Uterus (tissue), 4 donors: ENCODE data around the gene SETBP1. TPM values are rescaled to one million over a fixed set of nuclear protein-coding genes. Genes with fewer than 3 reads are reported as not detected.

ENCODE experiments used
- DNase-seq, 2 donors: peaks; one replicate each; pipeline ENCODE4 v3.0.0-alpha.2; 2019 to 2020
- H3K27ac ChIP-seq, 2 donors: fragments of 200-600 bp; sonication (generic); 1 replicate in 1 of 2; 2 replicates in 1 of 2; pipeline ENCODE4 v1.5.1; 2016 to 2018
- H3K27me3 ChIP-seq, 2 donors: fragments of 200-600 bp; sonication (generic); one replicate each; pipeline ENCODE4 v1.5.1; 2018 to 2019; ENCODE audit warnings: control low read depth in 1 of 2
- H3K36me3 ChIP-seq, 2 donors: fragments of 200-600 bp; sonication (generic); one replicate each; pipeline ENCODE4 v1.5.1; 2019; ENCODE audit warnings: control low read depth in 1 of 2
- H3K4me1 ChIP-seq, 2 donors: fragments of 200-600 bp; sonication (generic); one replicate each; pipeline ENCODE4 v1.5.1; 2018 to 2019; ENCODE audit warnings: control low read depth in 1 of 2
- H3K4me3 ChIP-seq, 2 donors: fragments of 200-600 bp; sonication (generic); 1 replicate in 1 of 2; 2 replicates in 1 of 2; pipeline ENCODE4 v1.5.1; 2018 to 2019; ENCODE audit warnings: mild to moderate bottlenecking in 1 of 2
- H3K9me3 ChIP-seq, 2 donors: fragments of 200-600 bp; sonication (generic); one replicate each; pipeline ENCODE4 v1.5.1; 2019; ENCODE audit warnings: control low read depth in 1 of 2
- POLR2A ChIP-seq, 2 donors: fragments of 450-650 bp; IDR thresholded peaks; one replicate each; pipeline ENCODE4 v1.6.1; 2016; ENCODE audit warnings: antibody characterized with exemption in 2 of 2, mild to moderate bottlenecking in 1 of 2, moderate library complexity in 1 of 2
- intact Hi-C: fragments of 100-400 bp; cut with DNase I; formaldehyde crosslinking; loops from one replicate; pipeline ENCODE4 v1.15.1; 2023; ENCODE audit warnings: low total_unique reads
- total RNA-seq, 4 donors: library from RNA; depleted of rRNA in 3 of 4; stranded (reverse); fragments of >200 nt in 3 of 4; gene quantifications; one replicate each; pipeline versions ENCODE4 v1.1.0 to v1.2.4, GENCODE V29; 2014 to 2023
- TF ChIP-seq, protein P1 (sequence below), 4 experiments: fragments of 200-600 bp in 2 of 4; fragments of 450-650 bp in 2 of 4; sonication (generic) in 2 of 4; IDR thresholded peaks; one replicate each; pipeline ENCODE4 v1.5.1; 2016 to 2019; ENCODE audit warnings: antibody characterized with exemption in 4 of 4, mild to moderate bottlenecking in 2 of 4, moderate library complexity in 1 of 4
- donor health status: DM: yes; HTN: yes; CAD: no.

Gene SETBP1
- total RNA-seq, 4 donors from 2014 or later, result 16.8 to 74.0 (median 36.9) TPM

DNA sequence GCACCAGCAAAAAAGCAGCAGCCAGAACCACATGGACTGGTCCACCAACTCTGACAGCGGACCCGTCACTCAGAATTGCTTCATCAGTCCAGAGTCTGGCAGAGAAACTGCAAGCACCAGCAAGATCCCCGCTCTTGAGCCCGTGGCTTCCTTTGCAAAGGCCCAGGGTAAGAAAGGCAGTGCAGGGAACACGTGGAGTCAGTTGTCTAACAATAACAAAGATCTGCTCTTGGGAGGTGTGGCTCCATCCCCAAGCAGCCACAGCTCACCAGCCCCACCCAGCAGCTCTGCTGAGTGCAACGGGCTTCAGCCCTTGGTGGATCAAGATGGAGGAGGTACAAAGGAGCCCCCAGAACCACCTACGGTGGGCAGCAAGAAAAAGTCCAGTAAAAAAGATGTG is 269.3 kb downstream of the SETBP1 start:
- H3K4me3 ChIP-seq, result no peak overlapping the region
- TF ChIP-seq, protein P1, sequence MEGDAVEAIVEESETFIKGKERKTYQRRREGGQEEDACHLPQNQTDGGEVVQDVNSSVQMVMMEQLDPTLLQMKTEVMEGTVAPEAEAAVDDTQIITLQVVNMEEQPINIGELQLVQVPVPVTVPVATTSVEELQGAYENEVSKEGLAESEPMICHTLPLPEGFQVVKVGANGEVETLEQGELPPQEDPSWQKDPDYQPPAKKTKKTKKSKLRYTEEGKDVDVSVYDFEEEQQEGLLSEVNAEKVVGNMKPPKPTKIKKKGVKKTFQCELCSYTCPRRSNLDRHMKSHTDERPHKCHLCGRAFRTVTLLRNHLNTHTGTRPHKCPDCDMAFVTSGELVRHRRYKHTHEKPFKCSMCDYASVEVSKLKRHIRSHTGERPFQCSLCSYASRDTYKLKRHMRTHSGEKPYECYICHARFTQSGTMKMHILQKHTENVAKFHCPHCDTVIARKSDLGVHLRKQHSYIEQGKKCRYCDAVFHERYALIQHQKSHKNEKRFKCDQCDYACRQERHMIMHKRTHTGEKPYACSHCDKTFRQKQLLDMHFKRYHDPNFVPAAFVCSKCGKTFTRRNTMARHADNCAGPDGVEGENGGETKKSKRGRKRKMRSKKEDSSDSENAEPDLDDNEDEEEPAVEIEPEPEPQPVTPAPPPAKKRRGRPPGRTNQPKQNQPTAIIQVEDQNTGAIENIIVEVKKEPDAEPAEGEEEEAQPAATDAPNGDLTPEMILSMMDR (IDR thresholded peaks at IDR 0.05), result no peak
- no peak for TF ChIP-seq POLR2A (IDR thresholded peaks at IDR 0.05)
- H3K27ac ChIP-seq, result no peak overlapping the region
- no peaks in the 10 kb centered on the region for H3K9me3 ChIP-seq
- DNase-seq, result no peak
- intact Hi-C loops, result no loop called here
- H3K27me3 ChIP-seq, result no peaks in the 10 kb centered on the region
- no peaks in the 10 kb centered on the region for H3K36me3 ChIP-seq
- no peaks in the 10 kb centered on the region for H3K4me1 ChIP-seq

DNA sequence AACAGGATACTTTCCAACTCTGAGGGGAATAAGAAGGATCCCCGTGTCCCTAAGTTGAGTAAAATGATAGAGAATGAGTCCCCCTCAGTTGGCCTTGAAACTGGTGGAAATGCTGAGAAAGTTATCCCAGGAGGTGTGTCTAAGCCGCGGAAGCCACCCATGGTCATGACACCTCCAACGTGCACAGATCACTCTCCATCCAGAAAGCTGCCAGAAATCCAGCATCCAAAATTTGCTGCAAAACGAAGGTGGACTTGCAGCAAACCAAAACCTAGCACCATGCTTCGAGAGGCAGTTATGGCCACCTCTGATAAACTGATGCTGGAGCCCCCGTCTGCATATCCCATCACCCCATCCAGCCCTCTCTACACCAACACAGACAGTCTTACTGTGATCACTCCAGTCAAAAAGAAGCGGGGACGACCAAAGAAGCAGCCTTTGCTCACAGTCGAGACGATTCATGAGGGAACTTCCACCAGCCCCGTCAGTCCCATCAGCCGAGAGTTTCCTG is 270.1 kb downstream of the SETBP1 start:
- Histone ChIP-seq H3K4me1 (no peaks in the 10 kb centered on the region), H3K9me3 (no peaks in the 10 kb centered on the region), H3K4me3 (no peak overlapping the region), H3K27ac (no peak overlapping the region), H3K27me3 (no peaks in the 10 kb centered on the region), H3K36me3 (no peaks in the 10 kb centered on the region)
- intact Hi-C loops, result no loop called here
- no peak for TF ChIP-seq POLR2A (IDR thresholded peaks at IDR 0.05)
- TF ChIP-seq, protein P1 (IDR thresholded peaks at IDR 0.05), result no peak
- no peak for DNase-seq

DNA sequence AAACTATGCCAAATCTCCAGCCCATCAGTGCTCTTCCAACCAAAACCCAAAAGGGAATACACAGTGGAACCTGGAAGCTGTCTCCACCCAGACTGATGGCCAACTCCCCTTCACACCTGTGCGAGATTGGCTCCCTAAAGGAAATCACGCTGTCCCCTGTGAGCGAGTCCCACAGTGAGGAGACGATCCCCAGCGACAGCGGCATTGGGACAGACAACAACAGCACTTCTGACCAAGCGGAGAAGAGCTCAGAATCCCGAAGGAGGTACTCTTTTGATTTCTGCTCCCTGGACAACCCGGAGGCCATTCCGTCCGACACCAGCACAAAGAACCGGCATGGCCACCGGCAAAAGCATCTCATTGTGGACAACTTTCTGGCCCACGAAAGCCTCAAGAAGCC is 271.1 kb downstream of the SETBP1 start:
- Histone ChIP-seq H3K36me3 (no peaks in the 10 kb centered on the region), H3K4me3 (no peak overlapping the region), H3K27me3 (no peaks in the 10 kb centered on the region), H3K4me1 (no peaks in the 10 kb centered on the region), H3K27ac (no peak overlapping the region), H3K9me3 (no peaks in the 10 kb centered on the region)
- intact Hi-C loops, result no loop called here
- TF ChIP-seq, protein P1 (IDR thresholded peaks at IDR 0.05), result no peak
- TF ChIP-seq POLR2A (IDR thresholded peaks at IDR 0.05), result no peak
- no peak for DNase-seq

DNA sequence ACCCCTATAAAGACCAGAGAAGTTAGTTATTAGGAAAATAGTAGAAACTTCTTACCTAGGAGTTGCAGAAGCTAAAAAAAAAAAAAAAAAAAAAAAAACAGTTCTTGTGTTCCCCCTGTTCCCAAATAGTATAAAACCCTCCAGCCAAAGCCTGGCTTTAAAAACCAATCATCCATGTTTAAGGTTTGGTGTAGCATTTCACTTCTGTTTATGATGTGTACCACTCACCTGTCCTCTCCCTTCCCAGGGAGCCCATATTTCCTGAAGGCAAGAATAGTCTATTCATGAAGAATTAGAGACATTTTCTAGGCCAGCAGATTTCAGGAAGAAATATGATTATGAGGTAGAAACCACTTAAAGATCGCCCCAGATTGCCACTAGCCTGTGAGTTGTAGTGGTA is 273.6 kb downstream of the SETBP1 start:
- intact Hi-C loops, result no loop called here
- H3K36me3 ChIP-seq, result no peaks in the 10 kb centered on the region
- H3K27ac ChIP-seq, result no peak overlapping the region
- H3K4me1 ChIP-seq, result no peaks in the 10 kb centered on the region
- no peak for TF ChIP-seq POLR2A (IDR thresholded peaks at IDR 0.05)
- TF ChIP-seq, protein P1 (IDR thresholded peaks at IDR 0.05), result no peak
- no peaks in the 10 kb centered on the region for H3K27me3 ChIP-seq
- no peak for DNase-seq
- no peaks in the 10 kb centered on the region for H3K9me3 ChIP-seq
- H3K4me3 ChIP-seq, result no peak overlapping the region

DNA sequence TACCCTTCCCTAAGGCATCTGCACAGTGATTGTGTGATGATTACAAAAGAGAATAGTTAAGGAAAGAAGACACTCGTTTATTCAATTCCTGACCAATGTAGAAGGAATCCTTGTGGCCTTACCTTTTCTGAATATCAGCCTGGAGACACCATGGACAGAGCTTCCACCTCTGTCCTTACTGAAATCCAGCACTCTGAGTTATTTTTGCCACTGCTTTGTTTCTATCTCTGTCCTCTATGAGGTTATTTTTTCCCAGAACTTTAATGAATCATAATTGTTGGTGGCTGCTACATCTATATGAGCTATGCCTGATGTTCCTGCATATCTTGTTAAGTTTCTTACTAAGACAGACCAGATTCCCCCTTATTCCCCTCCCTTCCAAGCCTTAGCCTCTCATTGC is 275.1 kb downstream of the SETBP1 start:
- no peaks in the 10 kb centered on the region for H3K27me3 ChIP-seq
- no peaks in the 10 kb centered on the region for H3K36me3 ChIP-seq
- no peak overlapping the region for H3K27ac ChIP-seq
- TF ChIP-seq POLR2A (IDR thresholded peaks at IDR 0.05), result no peak
- TF ChIP-seq, protein P1 (IDR thresholded peaks at IDR 0.05), result no peak
- DNase-seq, result no peak
- H3K4me3 ChIP-seq, result no peak overlapping the region
- intact Hi-C loops, result no loop called here
- no peaks in the 10 kb centered on the region for H3K9me3 ChIP-seq
- no peaks in the 10 kb centered on the region for H3K4me1 ChIP-seq
